ENCODE results near the gene PTPRF.

Gene PTPRF

DNA sequence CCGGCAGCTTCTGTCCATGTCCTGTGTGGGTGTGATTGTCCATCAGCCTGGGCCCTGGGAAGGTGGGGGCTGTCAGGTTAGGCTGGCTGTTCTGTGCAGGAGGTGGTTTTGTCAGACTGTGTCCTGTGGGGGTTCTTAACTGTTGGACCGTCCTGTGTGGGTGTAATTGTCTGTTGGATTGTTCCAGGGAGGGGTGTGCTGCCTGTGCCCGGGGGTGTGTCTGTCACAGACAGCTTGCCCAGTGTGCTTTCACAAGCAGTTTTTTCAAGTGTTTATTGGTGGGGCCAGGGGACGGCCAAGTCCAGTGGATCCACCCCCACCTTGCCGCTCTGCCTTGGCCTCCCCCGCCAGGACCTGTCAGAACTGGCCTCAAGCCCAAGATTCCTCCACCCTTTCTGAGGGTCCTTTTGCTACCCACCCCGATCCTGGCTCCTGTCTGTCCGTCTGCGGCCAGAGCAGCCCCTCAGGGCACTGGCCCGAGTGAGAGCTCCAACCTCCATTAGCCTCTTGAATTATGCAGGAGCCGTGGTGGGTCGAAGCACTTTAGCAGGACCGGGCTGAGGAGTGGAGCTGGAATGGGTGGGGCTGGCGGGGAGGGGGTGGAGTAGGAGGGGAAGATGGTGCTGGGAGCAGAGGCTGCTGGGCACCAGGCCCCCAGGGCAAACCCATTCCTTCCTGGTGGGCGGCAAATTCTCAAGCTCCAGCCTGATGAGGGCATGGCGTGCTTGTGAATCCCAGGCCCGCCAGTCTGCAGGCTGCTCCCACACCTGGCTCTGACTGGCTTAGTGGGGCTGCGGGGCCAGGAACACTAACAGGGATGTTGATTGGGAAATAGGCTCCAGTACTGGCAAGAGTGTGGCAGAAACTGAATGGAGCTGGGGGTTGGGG, 47.2 kb downstream of the PTPRF start:
- H3K9me2 ChIP-seq (replicated peaks; ENCODE audit: insufficient read depth, low read length) = no peaks in the 10 kb centered on the region
- no peak overlapping the region for H2AFZ ChIP-seq (ENCODE audit: low read depth, low read length, severe bottlenecking)
- no peaks in the 10 kb centered on the region for H3F3A ChIP-seq (ENCODE audit: insufficient read depth)
- no peaks in the 10 kb centered on the region for H3K79me2 ChIP-seq (ENCODE audit: insufficient read depth, low read length)
- H3K27me3 ChIP-seq (ENCODE audit: low read length) = no peaks in the 10 kb centered on the region
- H3K27ac ChIP-seq (ENCODE audit: low read depth, low read length) = no peak overlapping the region
- H3K9ac ChIP-seq (ENCODE audit: low read length) = no peak overlapping the region
- no peaks in the 10 kb centered on the region for H3K36me3 ChIP-seq (ENCODE audit: low read length)
- no peaks in the 10 kb centered on the region for H4K20me1 ChIP-seq (ENCODE audit: low read depth, low read length)
- H3K4me3 ChIP-seq (ENCODE audit: insufficient read depth, low read length, poor library complexity, severe bottlenecking) = no peak overlapping the region
- H3K4me2 ChIP-seq (ENCODE audit: low read depth, low read length, poor library complexity, severe bottlenecking) = no peak overlapping the region
- TF ChIP-seq EZH2phosphoT487 (conservative IDR thresholded peaks at IDR 0.05; ENCODE audit: low read length) = no peak
- TF ChIP-seq, protein P1, sequence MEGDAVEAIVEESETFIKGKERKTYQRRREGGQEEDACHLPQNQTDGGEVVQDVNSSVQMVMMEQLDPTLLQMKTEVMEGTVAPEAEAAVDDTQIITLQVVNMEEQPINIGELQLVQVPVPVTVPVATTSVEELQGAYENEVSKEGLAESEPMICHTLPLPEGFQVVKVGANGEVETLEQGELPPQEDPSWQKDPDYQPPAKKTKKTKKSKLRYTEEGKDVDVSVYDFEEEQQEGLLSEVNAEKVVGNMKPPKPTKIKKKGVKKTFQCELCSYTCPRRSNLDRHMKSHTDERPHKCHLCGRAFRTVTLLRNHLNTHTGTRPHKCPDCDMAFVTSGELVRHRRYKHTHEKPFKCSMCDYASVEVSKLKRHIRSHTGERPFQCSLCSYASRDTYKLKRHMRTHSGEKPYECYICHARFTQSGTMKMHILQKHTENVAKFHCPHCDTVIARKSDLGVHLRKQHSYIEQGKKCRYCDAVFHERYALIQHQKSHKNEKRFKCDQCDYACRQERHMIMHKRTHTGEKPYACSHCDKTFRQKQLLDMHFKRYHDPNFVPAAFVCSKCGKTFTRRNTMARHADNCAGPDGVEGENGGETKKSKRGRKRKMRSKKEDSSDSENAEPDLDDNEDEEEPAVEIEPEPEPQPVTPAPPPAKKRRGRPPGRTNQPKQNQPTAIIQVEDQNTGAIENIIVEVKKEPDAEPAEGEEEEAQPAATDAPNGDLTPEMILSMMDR (IDR thresholded peaks at IDR 0.05; ENCODE audit: insufficient read depth, low read length, poor library complexity, severe bottlenecking) = no peak
- no peaks in the 10 kb centered on the region for H3K9me3 ChIP-seq (ENCODE audit: insufficient read depth, low read length)

DNA sequence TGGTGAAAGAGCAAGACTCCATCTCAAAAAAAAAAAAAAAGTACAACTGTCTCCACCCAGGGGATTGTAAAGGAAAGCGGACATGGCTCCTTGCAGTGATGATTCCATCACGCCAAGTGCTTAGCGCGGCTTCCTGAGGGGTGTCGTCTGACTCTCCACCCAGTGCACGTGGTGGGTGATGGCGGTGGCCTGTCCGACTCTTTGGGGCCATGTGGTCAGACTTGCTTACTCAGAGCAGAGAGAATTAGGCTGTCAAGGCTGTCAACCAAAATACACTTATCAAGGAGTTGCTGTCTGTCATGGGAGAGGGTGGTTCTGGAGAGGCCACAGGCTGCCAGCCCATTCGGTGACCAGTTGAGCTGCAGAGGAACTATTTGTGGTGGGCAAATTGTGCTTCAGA, 49.4 kb downstream of the PTPRF start:
- H2AFZ ChIP-seq (ENCODE audit: low read depth, low read length, severe bottlenecking) = no peak overlapping the region
- H3K9me2 ChIP-seq (replicated peaks; ENCODE audit: insufficient read depth, low read length) = no peaks in the 10 kb centered on the region
- H3K79me2 ChIP-seq (ENCODE audit: insufficient read depth, low read length) = no peaks in the 10 kb centered on the region
- no peaks in the 10 kb centered on the region for H4K20me1 ChIP-seq (ENCODE audit: low read depth, low read length)
- no peaks in the 10 kb centered on the region for H3F3A ChIP-seq (ENCODE audit: insufficient read depth)
- no peak overlapping the region for H3K4me2 ChIP-seq (ENCODE audit: low read depth, low read length, poor library complexity, severe bottlenecking)
- H3K9me3 ChIP-seq (ENCODE audit: insufficient read depth, low read length) = no peaks in the 10 kb centered on the region
- H3K9ac ChIP-seq (ENCODE audit: low read length) = no peak overlapping the region
- TF ChIP-seq, protein P1 (IDR thresholded peaks at IDR 0.05; ENCODE audit: insufficient read depth, low read length, poor library complexity, severe bottlenecking) = no peak
- TF ChIP-seq EZH2phosphoT487 (conservative IDR thresholded peaks at IDR 0.05; ENCODE audit: low read length) = no peak
- no peaks in the 10 kb centered on the region for H3K36me3 ChIP-seq (ENCODE audit: low read length)
- H3K27ac ChIP-seq (ENCODE audit: low read depth, low read length) = no peak overlapping the region
- no peak overlapping the region for H3K4me3 ChIP-seq (ENCODE audit: insufficient read depth, low read length, poor library complexity, severe bottlenecking)
- H3K27me3 ChIP-seq (ENCODE audit: low read length) = no peaks in the 10 kb centered on the region

DNA sequence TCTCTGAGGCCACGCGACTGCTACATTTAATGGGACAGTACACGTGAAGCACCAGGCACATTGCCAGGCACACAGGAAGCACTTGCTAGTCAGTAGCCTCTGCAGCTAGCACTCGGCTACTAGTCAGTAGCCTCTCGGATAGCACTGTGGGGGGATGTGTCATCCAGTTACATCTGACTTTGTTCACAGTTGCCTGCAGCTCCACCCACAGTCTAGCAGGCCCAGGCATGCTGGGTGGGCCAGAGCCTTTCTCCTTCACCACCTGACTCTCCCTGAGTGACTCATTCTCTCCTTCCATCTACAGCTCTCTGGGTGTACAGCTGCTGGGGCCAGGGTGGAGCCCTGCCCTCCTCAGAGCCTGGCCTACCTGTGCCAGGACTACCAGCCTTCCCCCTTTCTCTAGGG, 51.5 kb downstream of the PTPRF start:
- Histone ChIP-seq H3K4me3 (ENCODE audit: insufficient read depth, low read length, poor library complexity, severe bottlenecking) (no peak overlapping the region), H3K36me3 (ENCODE audit: low read length) (no peaks in the 10 kb centered on the region), H3K27me3 (ENCODE audit: low read length) (no peaks in the 10 kb centered on the region), H3K4me2 (ENCODE audit: low read depth, low read length, poor library complexity, severe bottlenecking) (no peak overlapping the region), H3K9me3 (ENCODE audit: insufficient read depth, low read length) (no peaks in the 10 kb centered on the region), H3K9me2 (replicated peaks; ENCODE audit: insufficient read depth, low read length) (no peaks in the 10 kb centered on the region), H3F3A (ENCODE audit: insufficient read depth) (no peaks in the 10 kb centered on the region), H4K20me1 (ENCODE audit: low read depth, low read length) (no peaks in the 10 kb centered on the region), H3K79me2 (ENCODE audit: insufficient read depth, low read length) (no peaks in the 10 kb centered on the region), H2AFZ (ENCODE audit: low read depth, low read length, severe bottlenecking) (no peak overlapping the region), H3K9ac (ENCODE audit: low read length) (no peak overlapping the region), H3K27ac (ENCODE audit: low read depth, low read length) (no peak overlapping the region)
- TF ChIP-seq, protein P1 (IDR thresholded peaks at IDR 0.05; ENCODE audit: insufficient read depth, low read length, poor library complexity, severe bottlenecking) = no peak
- no peak for TF ChIP-seq EZH2phosphoT487 (conservative IDR thresholded peaks at IDR 0.05; ENCODE audit: low read length)
